AG10803 (cell line): Measurements from ENCODE around the gene PROX2.

Experiments used
- DNase-seq: peaks from one replicate; pipeline ENCODE4 v3.0.0; 2010; ENCODE audit warnings: low read depth
- H3K4me3 ChIP-seq: 2 replicates; pipeline ENCODE4 v1.5.1; 2011; ENCODE audit warnings: mild to moderate bottlenecking, low read length, control low read depth
- TF ChIP-seq, protein P1 (sequence below): conservative IDR thresholded peaks from 2 replicates; pipeline ENCODE4 v1.5.1; 2011; ENCODE audit warnings: mild to moderate bottlenecking, low read length, control low read depth, inconsistent platforms

Gene PROX2

DNA sequence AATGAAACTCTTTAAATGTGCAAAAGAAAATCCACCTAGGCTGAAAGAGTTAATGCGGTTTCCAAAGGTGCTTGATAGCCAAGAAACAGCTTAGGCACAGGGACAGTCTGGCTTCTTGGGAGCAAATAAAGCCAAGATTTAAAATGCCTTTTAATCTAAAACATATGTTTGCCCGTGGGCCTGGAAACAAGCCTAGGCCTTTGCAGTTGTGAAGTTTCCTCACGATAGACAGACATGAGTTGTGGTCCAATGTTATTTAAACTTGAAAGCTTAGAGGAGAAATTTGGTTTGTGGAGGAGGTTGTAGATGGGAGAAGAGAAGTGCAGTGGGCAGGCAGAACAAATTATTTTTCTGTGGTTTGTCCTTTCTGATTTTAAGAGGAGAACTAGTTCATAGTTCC, 29.8 kb downstream of the PROX2 start:
- no peak overlapping the region for H3K4me3 ChIP-seq
- TF ChIP-seq, protein P1, sequence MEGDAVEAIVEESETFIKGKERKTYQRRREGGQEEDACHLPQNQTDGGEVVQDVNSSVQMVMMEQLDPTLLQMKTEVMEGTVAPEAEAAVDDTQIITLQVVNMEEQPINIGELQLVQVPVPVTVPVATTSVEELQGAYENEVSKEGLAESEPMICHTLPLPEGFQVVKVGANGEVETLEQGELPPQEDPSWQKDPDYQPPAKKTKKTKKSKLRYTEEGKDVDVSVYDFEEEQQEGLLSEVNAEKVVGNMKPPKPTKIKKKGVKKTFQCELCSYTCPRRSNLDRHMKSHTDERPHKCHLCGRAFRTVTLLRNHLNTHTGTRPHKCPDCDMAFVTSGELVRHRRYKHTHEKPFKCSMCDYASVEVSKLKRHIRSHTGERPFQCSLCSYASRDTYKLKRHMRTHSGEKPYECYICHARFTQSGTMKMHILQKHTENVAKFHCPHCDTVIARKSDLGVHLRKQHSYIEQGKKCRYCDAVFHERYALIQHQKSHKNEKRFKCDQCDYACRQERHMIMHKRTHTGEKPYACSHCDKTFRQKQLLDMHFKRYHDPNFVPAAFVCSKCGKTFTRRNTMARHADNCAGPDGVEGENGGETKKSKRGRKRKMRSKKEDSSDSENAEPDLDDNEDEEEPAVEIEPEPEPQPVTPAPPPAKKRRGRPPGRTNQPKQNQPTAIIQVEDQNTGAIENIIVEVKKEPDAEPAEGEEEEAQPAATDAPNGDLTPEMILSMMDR: no peak
- peak; percentile 89 for DNase-seq

DNA sequence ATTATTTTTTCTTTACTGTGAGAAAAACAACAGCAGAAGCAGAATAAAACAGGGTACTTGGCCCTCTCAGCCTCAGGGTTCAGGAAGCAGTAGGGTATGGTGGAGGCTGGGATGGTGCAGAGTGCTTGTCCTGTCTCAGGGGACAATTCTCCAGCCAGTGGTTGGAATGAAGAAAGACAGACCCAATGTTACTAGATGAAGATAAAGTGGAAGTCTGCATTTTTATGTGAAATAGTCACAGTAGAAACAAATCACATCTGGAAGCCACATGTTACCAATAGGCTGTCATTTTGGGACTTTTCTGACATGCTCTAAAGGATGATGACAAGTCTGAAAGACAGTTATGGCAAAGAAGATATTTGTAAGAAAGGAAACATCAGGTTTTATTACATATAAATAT, 32.3 kb downstream of the PROX2 start:
- no peak overlapping the region for H3K4me3 ChIP-seq
- TF ChIP-seq, protein P1: peak; percentile 63
- DNase-seq: peak; percentile 87

DNA sequence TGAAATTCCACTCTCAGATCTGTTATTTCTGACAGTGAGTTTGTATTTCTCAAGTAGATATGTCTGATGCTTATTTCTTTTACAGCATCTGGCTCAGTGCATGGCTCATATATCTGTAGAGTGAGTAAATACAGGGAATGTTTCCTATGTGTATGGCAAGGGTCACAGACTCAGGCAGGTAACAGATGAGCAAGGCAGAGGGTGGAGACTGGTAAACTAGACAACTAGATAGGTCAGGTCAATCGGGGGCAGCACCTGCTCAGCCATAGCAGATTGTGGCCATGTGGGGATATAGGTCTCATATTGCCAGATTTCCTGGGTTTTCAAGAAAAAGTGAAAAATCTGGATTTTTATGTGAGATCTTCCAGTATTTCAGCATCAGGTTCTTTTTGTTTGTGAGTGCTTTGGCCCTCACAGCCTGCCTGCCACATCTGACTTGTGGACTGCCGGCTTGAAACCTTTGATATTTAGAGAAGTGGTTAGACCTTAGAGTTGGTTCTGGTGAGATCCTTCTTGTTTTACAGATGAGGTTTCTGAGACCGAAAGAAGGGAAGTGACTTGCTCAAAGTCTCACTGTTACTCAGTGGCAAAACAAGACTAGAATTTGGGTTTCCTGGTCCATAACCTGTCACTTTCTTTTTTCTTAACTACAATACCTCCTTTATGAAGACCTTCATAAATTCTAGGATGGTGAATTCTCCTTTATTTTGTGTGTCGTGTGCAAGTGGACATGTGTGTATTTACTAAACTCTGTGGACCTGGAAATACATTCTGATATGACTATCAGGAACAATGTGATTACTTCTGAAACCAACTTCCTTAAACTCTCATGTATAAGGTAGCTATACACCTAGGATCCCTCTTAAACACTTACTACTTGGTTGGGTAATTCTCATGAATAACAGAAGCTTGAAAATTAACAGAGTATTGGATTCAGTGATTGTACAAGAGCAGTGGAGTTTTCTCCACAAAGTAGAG, 34.4 kb downstream of the PROX2 start:
- no peak overlapping the region for H3K4me3 ChIP-seq
- TF ChIP-seq, protein P1: no peak

DNA sequence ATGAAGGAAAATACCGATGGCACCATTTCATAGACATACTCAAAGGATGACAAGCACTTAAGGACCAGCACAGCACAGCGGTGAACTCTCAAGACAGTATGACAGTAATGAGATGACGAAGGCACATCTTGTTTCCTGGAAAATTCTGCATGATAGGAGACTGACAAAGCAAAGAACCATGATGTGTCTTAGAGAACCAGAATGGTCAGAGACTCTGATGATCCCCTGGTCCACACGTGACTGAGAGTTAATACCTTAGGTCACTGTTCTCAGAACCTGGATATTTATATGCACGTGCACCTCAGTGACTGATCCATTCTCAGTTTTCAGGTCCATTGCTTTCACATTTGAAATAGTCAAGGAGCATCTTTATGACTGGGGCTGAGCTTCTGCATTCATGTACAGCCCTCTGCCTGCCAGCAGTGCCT, 35.3 kb downstream of the PROX2 start:
- TF ChIP-seq, protein P1: no peak
- DNase-seq: no peak

More for the DNA sequence above, 34.4 kb downstream of the PROX2 start:
- no peak for DNase-seq

DNA sequence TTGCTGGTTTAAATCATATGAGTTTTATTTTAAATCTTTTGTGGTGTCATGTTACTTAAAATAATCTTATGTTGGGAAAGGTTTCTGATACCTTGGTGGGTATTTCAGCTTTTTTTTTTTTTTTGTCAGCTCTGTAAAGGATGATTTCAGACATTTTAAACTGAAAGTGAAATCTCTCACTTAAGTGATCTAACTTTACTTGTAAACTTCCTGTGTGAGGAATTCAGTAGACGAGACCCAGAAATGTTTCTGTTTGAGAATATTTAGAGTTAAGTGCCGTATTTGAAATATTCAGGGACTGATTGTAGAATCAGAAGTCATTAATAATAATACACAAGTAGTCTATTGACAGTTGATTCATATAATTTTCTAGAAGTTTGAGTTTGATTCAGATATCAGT, 37.8 kb downstream of the PROX2 start:
- DNase-seq: no peak
- H3K4me3 ChIP-seq: no peak overlapping the region

More for the DNA sequence above, 35.3 kb downstream of the PROX2 start:
- no peak overlapping the region for H3K4me3 ChIP-seq

DNA sequence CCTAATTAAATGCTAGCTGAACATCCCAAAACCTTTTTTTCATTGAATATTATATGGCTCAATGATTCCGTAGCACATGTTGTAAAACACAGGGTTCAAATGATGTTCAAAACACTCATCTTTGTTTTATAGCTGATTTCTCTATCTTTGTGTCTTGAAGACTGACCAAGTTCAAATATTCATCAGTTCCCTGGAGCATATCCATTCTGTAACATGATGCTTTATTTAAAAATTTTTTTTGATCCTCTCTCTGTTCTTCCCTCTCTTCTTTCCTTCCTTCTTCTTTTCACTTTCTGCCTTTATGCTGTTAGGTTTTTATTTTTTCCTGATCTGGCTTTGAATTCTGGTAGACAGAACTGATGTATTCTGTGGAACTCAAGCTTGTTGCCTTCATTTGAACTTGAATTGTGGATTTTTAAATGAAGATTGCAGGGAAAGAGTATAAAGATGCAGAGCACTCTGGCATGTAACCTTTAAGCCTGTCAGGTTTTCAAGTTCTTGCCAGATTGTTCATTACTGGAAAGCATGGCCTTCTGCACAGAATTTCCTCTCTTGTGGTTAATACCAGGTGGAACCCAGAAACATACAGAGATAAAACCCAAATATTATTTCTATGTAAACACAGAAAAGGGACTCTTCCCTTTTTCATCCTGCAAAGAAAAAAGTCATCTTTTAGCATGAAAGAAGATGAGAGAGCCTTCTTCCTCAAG, 39.5 kb downstream of the PROX2 start:
- DNase-seq: no peak
- no peak overlapping the region for H3K4me3 ChIP-seq
- TF ChIP-seq, protein P1: no peak

More for the DNA sequence above, 37.8 kb downstream of the PROX2 start:
- TF ChIP-seq, protein P1: no peak
